IMR-90 (cell line): ENCODE results near the gene RAD51B. TPM values are rescaled to one million over a fixed set of nuclear protein-coding genes. Genes with fewer than 3 reads are reported as not detected.

ENCODE experiments used
- ATAC-seq: fragments of 200-7000 bp; cut with Tn5 transposase; 2 replicates; pipeline ENCODE4 v1.9.1; 2020; ENCODE audit warnings: low read depth, mild to moderate bottlenecking, moderate library complexity
- BruUV-seq: library from RNA; stranded (reverse); fragments of 400-500 nt; replicated peaks from 2 replicates; lab custom pipeline; 2021; lab: Mats Ljungman, UMichigan
- CTCF ChIA-PET: fragments of 300-600 bp; formaldehyde crosslinking; extraction: SDS; loops from one replicate; lab custom pipeline; 2021; ENCODE audit warnings: antibody characterized with exemption; lab: Yijun Ruan, JAX
- POLR2A ChIA-PET: fragments of 300-600 bp; sonication (Branson Sonifier 250); formaldehyde crosslinking; loops from one replicate; lab custom pipeline; 2022; ENCODE audit warnings: antibody characterized with exemption; ENCODE audit not compliant: unreplicated experiment; lab: Charles Lee
- DNase-seq: peaks from one replicate; pipeline ENCODE4 v3.0.0; 2013
- H2AFZ ChIP-seq: replicated peaks from 2 replicates; pipeline ENCODE3; 2013; ENCODE audit warnings: low read length, mild to moderate bottlenecking; ENCODE audit not compliant: poor library complexity
- H2AK5ac ChIP-seq: 2 replicates; pipeline ENCODE4 v1.6.1; 2013; ENCODE audit warnings: low read depth, low read length, inconsistent platforms
- H2AK9ac ChIP-seq: replicated peaks from 2 replicates; pipeline ENCODE3; 2013; ENCODE audit warnings: mild to moderate bottlenecking, low read depth, low read length, moderate library complexity; ENCODE audit not compliant: poor library complexity
- H2BK120ac ChIP-seq: 2 replicates; pipeline ENCODE4 v1.6.1; 2013; ENCODE audit warnings: low read depth, low read length, inconsistent platforms
- H2BK15ac ChIP-seq: 3 replicates; pipeline ENCODE4 v1.6.1; 2013; ENCODE audit warnings: low read depth, low read length, inconsistent platforms
- H2BK20ac ChIP-seq: 2 replicates; pipeline ENCODE4 v1.6.1; 2013; ENCODE audit warnings: low read depth, mild to moderate bottlenecking, inconsistent platforms, low read length, moderate library complexity
- H2BK5ac ChIP-seq: 2 replicates; pipeline ENCODE4 v1.6.1; 2013; ENCODE audit warnings: mild to moderate bottlenecking, low read depth, low read length, inconsistent platforms; ENCODE audit not compliant: poor library complexity, severe bottlenecking
- H3K14ac ChIP-seq: replicated peaks from 2 replicates; pipeline ENCODE4 v1.6.1; 2013; ENCODE audit warnings: low read depth, low read length, inconsistent platforms
- H3K18ac ChIP-seq: 2 replicates; pipeline ENCODE4 v1.6.1; 2013; ENCODE audit warnings: low read depth, low read length, control low read depth
- H3K23ac ChIP-seq: 2 replicates; pipeline ENCODE4 v1.6.1; 2013; ENCODE audit warnings: low read depth, low read length, inconsistent platforms
- H3K27ac ChIP-seq: 2 replicates; pipeline ENCODE4 v1.5.1; 2013; ENCODE audit warnings: mild to moderate bottlenecking, control low read depth, low read length; ENCODE audit not compliant: insufficient read depth
- H3K27me3 ChIP-seq: 2 replicates; pipeline ENCODE4 v1.6.1; 2013; ENCODE audit warnings: low read length; ENCODE audit not compliant: control insufficient read depth, insufficient read depth
- H3K36me3 ChIP-seq: 2 replicates; pipeline ENCODE4 v1.6.1; 2013; ENCODE audit warnings: low read length, mixed read lengths; ENCODE audit not compliant: control insufficient read depth, insufficient read depth
- H3K4ac ChIP-seq: 2 replicates; pipeline ENCODE4 v1.6.1; 2013; ENCODE audit warnings: low read depth, low read length, inconsistent platforms
- H3K4me1 ChIP-seq: 2 replicates; pipeline ENCODE4 v1.6.1; 2013; ENCODE audit warnings: low read length, mixed read lengths; ENCODE audit not compliant: control insufficient read depth, insufficient read depth
- H3K4me2 ChIP-seq: 2 replicates; pipeline ENCODE4 v1.6.1; 2013; ENCODE audit warnings: low read depth, mild to moderate bottlenecking, control low read depth, low read length, moderate library complexity
- H3K4me3 ChIP-seq: 2 replicates; pipeline ENCODE4 v1.5.1; 2013; ENCODE audit warnings: low read depth, mild to moderate bottlenecking, control low read depth, low read length, moderate library complexity; ENCODE audit not compliant: insufficient read depth
- H3K56ac ChIP-seq: 2 replicates; pipeline ENCODE4 v1.6.1; 2013; ENCODE audit warnings: low read length, inconsistent platforms; ENCODE audit not compliant: insufficient read depth; ENCODE audit errors: extremely low read depth
- H3K79me1 ChIP-seq, 2 experiments: 2 replicates each; pipeline ENCODE4 v1.6.1; 2013; ENCODE audit warnings: low read length in 2 of 2, inconsistent platforms in 1 of 2, low read depth in 1 of 2
- H3K9ac ChIP-seq: 2 replicates; pipeline ENCODE4 v1.6.1; 2013; ENCODE audit warnings: low read depth, low read length, control low read depth
- H3K9me1 ChIP-seq: 2 replicates; pipeline ENCODE4 v1.6.1; 2013; ENCODE audit warnings: low read length, inconsistent platforms; ENCODE audit not compliant: insufficient read depth
- H3K9me3 ChIP-seq: 2 replicates; pipeline ENCODE4 v1.6.1; 2013; ENCODE audit warnings: low read length; ENCODE audit not compliant: control insufficient read depth, insufficient read depth
- H4K20me1 ChIP-seq: 2 replicates; pipeline ENCODE4 v1.6.1; 2013; ENCODE audit warnings: low read length, inconsistent platforms; ENCODE audit not compliant: insufficient read depth
- H4K5ac ChIP-seq: 2 replicates; pipeline ENCODE4 v1.6.1; 2013; ENCODE audit warnings: mild to moderate bottlenecking, low read depth, low read length, control low read depth
- H4K8ac ChIP-seq, 2 experiments: 2 replicates each; pipeline ENCODE4 v1.6.1; 2013; ENCODE audit warnings: low read depth in 2 of 2, low read length in 2 of 2, control low read depth in 1 of 2, inconsistent platforms in 1 of 2
- H4K91ac ChIP-seq: 2 replicates; pipeline ENCODE4 v1.6.1; 2013; ENCODE audit warnings: low read depth, low read length, inconsistent platforms; ENCODE audit not compliant: insufficient read depth
- BHLHE40 ChIP-seq: fragments of 150-350 bp; IDR thresholded peaks from 2 replicates; pipeline ENCODE4 v1.6.1; 2016; ENCODE audit warnings: mild to moderate bottlenecking, low read depth, low read length
- CEBPB ChIP-seq: IDR thresholded peaks from 2 replicates; pipeline ENCODE4 v1.6.1; 2012; ENCODE audit warnings: low read depth, low read length, improper control_type of control experiment
- CHD1 ChIP-seq: IDR thresholded peaks from 2 replicates; pipeline ENCODE4 v1.6.1; 2012; ENCODE audit warnings: low read depth, low read length, improper control_type of control experiment
- CTCF ChIP-seq: conservative IDR thresholded peaks from 2 replicates; pipeline ENCODE4 v1.5.1; 2012; ENCODE audit warnings: mild to moderate bottlenecking, low read depth, low read length, improper control_type of control experiment
- ELK1 ChIP-seq: fragments of 150-350 bp; IDR thresholded peaks from 2 replicates; pipeline ENCODE4 v1.6.1; 2016; ENCODE audit warnings: low read depth, mild to moderate bottlenecking, low read length, moderate library complexity, borderline replicate concordance
- FOS ChIP-seq: fragments of 150-350 bp; IDR thresholded peaks from 2 replicates; pipeline ENCODE4 v1.6.1; 2016; ENCODE audit warnings: low read depth, low read length
- MAFK ChIP-seq: IDR thresholded peaks from 2 replicates; pipeline ENCODE4 v1.6.1; 2012; ENCODE audit warnings: low read depth, low read length, improper control_type of control experiment
- MAZ ChIP-seq: IDR thresholded peaks from 2 replicates; pipeline ENCODE4 v1.6.1; 2012; ENCODE audit warnings: low read depth, mild to moderate bottlenecking, low read length, improper control_type of control experiment, moderate library complexity, borderline replicate concordance
- MXI1 ChIP-seq: IDR thresholded peaks from 2 replicates; pipeline ENCODE4 v1.6.1; 2012; ENCODE audit warnings: low read depth, mild to moderate bottlenecking, low read length, moderate library complexity, borderline replicate concordance
- NFE2L2 ChIP-seq: fragments of 150-350 bp; IDR thresholded peaks from 2 replicates; pipeline ENCODE4 v1.6.1; 2016; ENCODE audit warnings: low read depth, mild to moderate bottlenecking, low read length
- POLR2A ChIP-seq: IDR thresholded peaks from 2 replicates; pipeline ENCODE4 v1.6.1; 2012; ENCODE audit warnings: mild to moderate bottlenecking, low read depth, low read length
- RAD21 ChIP-seq: IDR thresholded peaks from 2 replicates; pipeline ENCODE4 v1.6.1; 2012; ENCODE audit warnings: low read length, improper control_type of control experiment
- RCOR1 ChIP-seq: IDR thresholded peaks from 2 replicates; pipeline ENCODE4 v1.6.1; 2012; ENCODE audit warnings: mild to moderate bottlenecking, low read length, improper control_type of control experiment; ENCODE audit not compliant: insufficient replicate concordance
- RFX5 ChIP-seq: IDR thresholded peaks from 2 replicates; pipeline ENCODE4 v1.8.0; 2012; ENCODE audit warnings: low read depth, mild to moderate bottlenecking, low read length, moderate library complexity
- SMC3 ChIP-seq: fragments of 150-350 bp; IDR thresholded peaks from 2 replicates; pipeline ENCODE4 v1.6.1; 2016; ENCODE audit warnings: low read depth, mild to moderate bottlenecking, antibody characterized with exemption, low read length, moderate library complexity
- USF2 ChIP-seq: fragments of 150-350 bp; IDR thresholded peaks from 2 replicates; pipeline ENCODE4 v1.6.1; 2017; ENCODE audit warnings: mild to moderate bottlenecking, antibody characterized with exemption, low read length, low read depth
- dilution Hi-C: fragments of 300-500 bp; cut with HindIII; formaldehyde crosslinking; loops from one replicate; pipeline ENCODE4 v1.14.3; 2018; ENCODE audit warnings: low sequenced_read_pairs; ENCODE audit not compliant: unreplicated experiment
- in situ Hi-C: fragments of 300-500 bp; cut with MboI; formaldehyde crosslinking; loops from 3 replicates; pipeline ENCODE4 v1.14.3; 2019; ENCODE audit warnings: low sequenced_read_pairs, inconsistent platforms, mixed read lengths
- intact Hi-C: fragments of 100-400 bp; cut with micrococcal nuclease; formaldehyde crosslinking; loops from 2 replicates; pipeline ENCODE4 v1.10.0; 2022
- polyA plus RNA-seq, 3 experiments: library from polyadenylated mRNA; depleted of rRNA; stranded (reverse); fragments of >200 nt; gene quantifications; 2 replicates each; pipeline ENCODE4 v1.2.3, GENCODE V29; 2012; ENCODE audit warnings: low replicate concordance in 1 of 3
- total RNA-seq: library from RNA; depleted of rRNA; stranded (reverse); fragments of >200 nt; gene quantifications from 2 replicates; pipeline ENCODE4 v1.2.3, GENCODE V29; 2012

RAD51B gene
- total and polyA plus RNA-seq, 2 of the 4 experiments (the other 2 are of a cell fraction) = 5.1 to 18.8 TPM

- intact Hi-C loops (no loop called here), dilution Hi-C loops (no loop called here), in situ Hi-C loops (no loop called here)
- Histone ChIP-seq H2BK15ac (no peak overlapping the region), H4K5ac (no peak overlapping the region), H3K4ac (no peak overlapping the region), H3K36me3 (no peaks in the 10 kb centered on the region), H3K4me2 (no peak overlapping the region), H3K9me3 (no peaks in the 10 kb centered on the region), H3K79me1 (no peaks in the 10 kb centered on the region), H3K4me1 (no peaks in the 10 kb centered on the region), H3K9ac (no peak overlapping the region), H2AFZ (no peak overlapping the region), H4K20me1 (no peaks in the 10 kb centered on the region), H3K27ac (no peak overlapping the region), H2AK5ac (no peak overlapping the region), H3K56ac (no peak overlapping the region), H2BK120ac (no peak overlapping the region), H2BK5ac (no peak overlapping the region), H3K4me3 (no peak overlapping the region), H3K9me1 (no peaks in the 10 kb centered on the region), H4K91ac (no peak overlapping the region), H2BK20ac (no peak overlapping the region), H3K18ac (no peak overlapping the region), H3K27me3 (no peaks in the 10 kb centered on the region), H3K14ac (no peak overlapping the region), H3K23ac (0 out of 2 replicates have a peak overlapping the region, but pooled peaks have one; percentile 16), H4K8ac (no peak overlapping the region), H2AK9ac (no peak overlapping the region)
- POLR2A ChIA-PET = interaction anchor here (0.6 kb wide), 2 partner anchors 111 to 432 kb away, joined by 3 read pairs; no protein-coding TSS in a partner anchor
- ATAC-seq = no peak
- no peak for DNase-seq
- no TSS peak for BruUV-seq
- CTCF ChIA-PET = no interaction called here
- TF ChIP-seq CEBPB = no peak
- no peak for TF ChIP-seq RFX5
- no peak for TF ChIP-seq BHLHE40
- TF ChIP-seq CHD1 = no peak
- TF ChIP-seq RAD21 = no peak
- no peak for TF ChIP-seq NFE2L2
- TF ChIP-seq CTCF = no peak
- TF ChIP-seq SMC3 = no peak
- TF ChIP-seq MXI1 = no peak
- no peak for TF ChIP-seq ELK1
- TF ChIP-seq USF2 = no peak
- no peak for TF ChIP-seq MAFK
- TF ChIP-seq POLR2A = no peak
- TF ChIP-seq RCOR1 = no peak
- no peak for TF ChIP-seq FOS
- TF ChIP-seq MAZ = no peak
Measured at GRCh38 chr14:68286667-68287066, 467.1 kb downstream of the RAD51B start.
